HG03432 (cell line): ENCODE data around the gene ZNF366.

ENCODE experiments used
- ATAC-seq: cut with Tn5 transposase; IDR thresholded peaks from one replicate; pipeline ENCODE4 v1.9.1; 2021; ENCODE audit warnings: mild to moderate bottlenecking, moderate library complexity; ENCODE audit not compliant: unreplicated experiment

ZNF366 gene

GRCh38 chr5:72498284-72498683 lies 8.9 kb downstream of the ZNF366 start:
- no peak for ATAC-seq

DNA sequence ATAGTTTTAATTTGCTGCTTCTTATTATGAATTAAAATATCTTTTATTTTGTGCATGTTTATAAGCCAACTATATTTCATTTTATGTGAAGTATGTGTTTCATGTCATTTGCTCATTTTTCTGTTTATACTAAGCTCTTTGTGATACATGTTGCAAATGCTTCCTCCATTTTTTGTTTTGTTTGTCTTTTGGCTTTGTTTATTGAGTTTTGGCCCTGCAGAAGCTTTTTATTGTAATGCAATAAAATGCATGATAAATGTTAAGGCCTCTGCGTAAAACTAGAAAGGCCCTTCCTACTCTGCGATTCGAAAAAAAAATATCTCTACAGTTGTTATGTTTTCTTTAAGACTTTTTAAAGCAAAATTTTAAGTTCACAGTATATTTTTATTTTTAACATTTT lies 9.4 kb downstream of the ZNF366 start:
- ATAC-seq = no peak

DNA sequence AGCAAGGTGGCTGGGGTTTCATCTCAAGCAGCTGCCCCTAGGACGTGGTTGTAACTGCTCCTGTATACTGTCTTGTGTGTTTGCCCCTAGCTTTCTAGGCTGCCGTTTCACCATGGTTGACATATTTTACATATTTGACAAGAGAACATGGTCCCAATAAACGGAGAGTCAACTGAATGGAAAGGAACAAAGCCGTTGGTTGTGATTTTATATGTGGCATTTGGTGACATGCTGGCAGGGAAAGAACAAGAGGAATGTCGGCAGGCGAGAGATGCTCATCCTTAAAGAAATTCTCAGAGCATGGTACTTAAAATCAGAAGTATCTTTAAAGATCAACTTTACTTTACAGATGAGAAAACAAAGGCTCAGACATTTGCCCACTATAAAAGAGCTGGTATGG lies 11.8 kb downstream of the ZNF366 start:
- ATAC-seq = no peak

GRCh38 chr5:72494623-72495124 lies 12.5 kb downstream of the ZNF366 start:
- no peak for ATAC-seq

GRCh38 chr5:72489536-72489935 lies 17.7 kb downstream of the ZNF366 start:
- no peak for ATAC-seq

GRCh38 chr5:72488756-72489155 lies 18.5 kb downstream of the ZNF366 start:
- ATAC-seq = no peak

GRCh38 chr5:72487177-72487576 lies 20.0 kb downstream of the ZNF366 start:
- ATAC-seq = no peak

- ATAC-seq = no peak
Observed at GRCh38 chr5:72486371-72486770, 20.8 kb downstream of the ZNF366 start.

DNA sequence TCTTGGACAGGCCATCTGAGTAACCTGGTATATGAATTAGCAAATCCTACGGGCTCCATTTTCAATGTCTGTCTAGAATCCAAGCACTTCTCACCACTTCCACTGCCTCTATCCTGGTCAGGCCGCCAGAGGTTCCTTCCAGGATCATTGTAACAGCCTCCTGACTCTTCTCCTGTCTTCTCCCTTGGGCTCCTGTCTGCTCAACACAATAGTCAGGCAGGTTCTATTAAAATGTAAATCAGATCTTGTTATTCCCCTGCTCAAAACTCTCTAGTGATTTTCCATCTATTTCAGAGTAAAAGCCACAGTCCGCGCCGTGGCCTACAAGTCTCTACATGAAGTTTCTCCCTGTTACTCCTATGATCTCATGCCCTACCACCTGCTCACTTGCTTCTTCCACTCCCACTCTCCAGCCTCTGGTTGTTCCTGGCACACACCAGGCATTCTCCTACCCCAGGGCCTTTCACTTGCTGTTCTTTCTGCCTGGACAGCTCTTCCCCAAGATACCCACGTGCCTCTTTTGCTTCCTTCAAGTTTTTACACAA lies 21.7 kb downstream of the ZNF366 start:
- no peak for ATAC-seq

DNA sequence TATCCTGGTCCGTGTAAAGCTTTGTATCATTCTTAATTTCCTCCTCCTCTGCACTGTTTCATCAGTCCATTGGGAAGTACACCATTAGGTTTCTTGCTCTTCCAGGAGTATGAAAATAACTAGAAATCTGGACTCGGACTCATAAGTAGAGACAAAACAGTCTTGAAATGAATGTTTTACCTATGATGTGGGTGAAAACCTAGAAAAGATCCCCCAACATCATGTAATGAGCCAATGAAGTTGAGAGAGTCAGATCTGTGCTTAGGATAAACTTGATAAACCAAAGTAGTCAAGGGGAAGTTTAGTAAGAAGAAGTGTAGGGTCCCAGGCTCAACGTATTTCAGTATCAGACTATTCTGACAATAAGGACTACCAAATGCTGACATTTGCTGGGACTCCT lies 25.2 kb downstream of the ZNF366 start:
- no peak for ATAC-seq

- ATAC-seq = no peak
Observed at GRCh38 chr5:72480841-72481240, 26.4 kb downstream of the ZNF366 start.

DNA sequence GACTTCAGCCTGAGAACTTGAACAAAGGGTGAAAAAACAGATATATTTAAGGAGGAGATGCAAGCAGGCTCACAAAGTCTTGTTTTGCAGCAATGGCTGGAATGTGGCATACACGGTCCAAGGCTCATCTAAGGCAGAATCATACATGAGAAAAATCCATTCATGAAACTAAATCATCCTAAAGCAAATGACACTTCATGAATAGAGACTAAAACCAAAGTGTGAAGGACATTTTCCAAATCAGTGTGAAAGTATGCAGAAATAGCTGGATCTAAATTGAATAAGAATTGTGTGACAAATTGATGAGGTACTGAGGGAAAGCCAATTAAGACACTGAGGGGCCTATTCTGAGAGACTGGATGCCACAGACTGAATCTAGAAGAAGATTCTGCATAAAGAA lies 27.3 kb downstream of the ZNF366 start:
- ATAC-seq = no peak

DNA sequence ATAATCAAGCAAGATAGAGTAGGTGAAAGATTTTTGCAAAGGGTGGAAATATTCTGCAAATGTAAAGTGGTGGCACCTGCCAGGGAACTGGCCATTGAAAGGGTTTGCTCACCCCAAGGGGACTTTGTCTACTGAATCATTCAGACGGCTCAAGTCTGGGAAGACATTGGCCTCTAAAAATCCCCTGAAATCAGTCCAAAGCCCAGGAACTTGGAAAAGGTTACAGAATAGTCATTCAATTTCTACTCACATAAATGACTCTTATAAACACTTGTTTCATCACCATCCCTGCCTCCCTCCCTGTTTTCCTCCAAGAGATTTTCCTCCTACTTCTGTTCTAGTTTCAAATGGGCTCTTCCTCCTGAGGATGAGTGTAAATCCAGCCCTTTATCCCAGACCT lies 28.5 kb downstream of the ZNF366 start:
- ATAC-seq = no peak

DNA sequence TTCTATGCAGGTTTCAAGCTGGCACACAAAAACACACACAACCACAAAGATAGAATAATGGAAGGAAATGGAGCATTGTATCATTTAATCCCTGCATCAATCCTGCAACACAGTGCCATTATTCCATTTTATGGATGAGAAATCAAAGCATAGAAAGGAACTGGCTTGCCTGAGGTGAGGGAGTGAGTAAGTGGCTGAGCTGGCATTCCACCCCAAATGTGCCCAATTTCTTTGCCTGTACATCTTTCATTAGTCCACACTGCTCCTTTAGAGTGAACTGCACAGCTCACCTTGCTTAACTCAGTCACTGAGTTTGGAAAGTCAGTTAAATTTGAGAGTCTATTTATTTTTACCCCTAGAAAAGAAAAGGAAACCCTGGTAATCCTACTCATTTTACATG lies 28.9 kb downstream of the ZNF366 start:
- no peak for ATAC-seq

DNA sequence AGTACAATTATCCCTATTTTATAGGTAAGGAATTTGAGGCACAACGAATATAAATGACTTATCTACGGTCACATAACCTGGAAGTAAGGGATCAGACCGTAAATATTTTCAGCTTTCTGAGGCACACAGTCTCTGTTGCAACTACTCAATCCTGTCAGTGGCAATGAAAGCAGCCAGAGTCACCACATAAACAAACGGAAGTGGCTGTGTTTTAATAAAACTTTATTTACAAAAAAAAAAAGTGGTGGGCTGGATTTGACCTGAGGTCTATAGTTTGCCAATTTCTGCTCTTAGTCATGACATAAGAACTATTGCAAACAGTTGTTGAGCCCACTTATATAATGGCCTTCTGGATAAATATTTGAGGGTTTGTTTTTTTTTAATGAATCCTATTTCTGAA lies 29.6 kb downstream of the ZNF366 start:
- no peak for ATAC-seq

DNA sequence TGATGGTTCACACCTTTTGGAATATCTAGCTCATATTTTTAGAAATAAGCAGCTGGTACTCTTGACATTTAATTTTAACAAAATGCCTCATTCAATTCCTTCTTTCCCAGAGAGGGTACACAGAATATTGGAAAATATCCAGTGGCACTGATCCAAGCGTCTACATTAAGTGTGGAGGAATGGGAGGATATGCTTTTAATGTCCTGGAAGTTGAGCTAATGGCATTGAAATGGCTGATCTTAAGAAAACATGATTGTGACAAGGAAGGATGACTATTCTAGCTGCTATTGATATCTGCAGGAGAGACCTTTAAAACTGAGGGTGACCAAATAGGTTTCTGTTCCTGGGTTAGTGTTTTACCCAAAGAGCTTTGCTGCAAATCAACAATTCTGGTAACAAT lies 30.0 kb downstream of the ZNF366 start:
- ATAC-seq = no peak

- no peak for ATAC-seq
Observed at GRCh38 chr5:72476721-72477120, 30.5 kb downstream of the ZNF366 start.

DNA sequence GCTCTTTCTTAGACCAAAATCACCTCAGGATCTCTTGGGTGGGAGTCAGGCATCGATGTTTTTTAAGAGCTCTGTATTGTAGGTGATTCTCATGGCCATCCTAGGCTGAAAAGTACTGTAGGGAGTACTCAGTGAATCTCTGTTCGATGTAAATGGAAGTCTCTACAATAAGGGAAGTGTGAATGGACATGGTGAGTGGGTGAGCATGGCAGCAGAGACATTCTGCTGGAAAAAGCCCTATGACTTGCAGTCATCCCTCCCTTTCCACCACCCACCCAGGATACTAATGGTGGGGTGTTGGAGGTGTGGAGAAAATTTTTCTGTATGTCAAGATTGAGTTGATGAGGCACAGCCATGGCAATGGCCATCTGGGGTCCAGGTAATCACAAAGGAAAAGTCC lies 30.9 kb downstream of the ZNF366 start:
- no peak for ATAC-seq

DNA sequence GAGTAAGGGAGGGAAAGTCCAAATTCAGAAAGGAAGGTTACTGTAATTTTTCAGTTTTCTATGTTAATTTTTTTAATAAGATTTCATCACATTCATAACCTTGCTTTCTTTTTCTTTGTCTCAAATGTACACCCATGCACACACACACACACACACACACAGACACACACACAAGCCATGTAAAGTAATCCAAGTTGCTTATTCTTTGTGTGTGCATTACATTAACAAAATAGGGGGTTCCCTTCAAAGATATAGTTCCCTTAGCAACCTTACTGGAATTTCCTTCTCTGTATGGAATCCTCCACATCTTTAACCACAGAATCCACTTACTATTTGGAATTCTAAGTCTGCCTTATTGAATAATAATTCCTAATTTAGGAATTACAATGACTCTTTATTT lies 32.7 kb downstream of the ZNF366 start:
- no peak for ATAC-seq

DNA sequence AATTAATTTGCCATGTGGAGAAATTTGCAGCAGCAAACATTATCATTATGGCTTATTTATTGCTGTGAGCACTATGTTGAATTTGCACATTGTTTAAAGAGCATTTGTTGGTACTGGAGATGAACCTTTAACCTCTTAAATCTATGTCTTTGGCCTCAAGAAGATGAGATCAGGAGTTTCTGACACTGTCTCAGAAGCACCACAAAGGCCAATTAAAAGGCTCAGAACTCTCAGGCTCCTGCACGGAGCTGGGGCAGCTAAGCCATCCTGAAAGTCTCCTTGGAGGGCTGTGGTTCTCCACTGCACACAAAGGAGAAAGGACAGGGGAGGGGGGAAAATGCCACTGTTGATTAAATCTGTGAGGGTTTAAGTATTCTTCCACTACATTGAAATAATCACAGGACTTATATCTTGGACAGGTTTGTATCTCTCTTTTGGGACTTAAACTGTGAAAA lies 33.1 kb downstream of the ZNF366 start:
- ATAC-seq = no peak

DNA sequence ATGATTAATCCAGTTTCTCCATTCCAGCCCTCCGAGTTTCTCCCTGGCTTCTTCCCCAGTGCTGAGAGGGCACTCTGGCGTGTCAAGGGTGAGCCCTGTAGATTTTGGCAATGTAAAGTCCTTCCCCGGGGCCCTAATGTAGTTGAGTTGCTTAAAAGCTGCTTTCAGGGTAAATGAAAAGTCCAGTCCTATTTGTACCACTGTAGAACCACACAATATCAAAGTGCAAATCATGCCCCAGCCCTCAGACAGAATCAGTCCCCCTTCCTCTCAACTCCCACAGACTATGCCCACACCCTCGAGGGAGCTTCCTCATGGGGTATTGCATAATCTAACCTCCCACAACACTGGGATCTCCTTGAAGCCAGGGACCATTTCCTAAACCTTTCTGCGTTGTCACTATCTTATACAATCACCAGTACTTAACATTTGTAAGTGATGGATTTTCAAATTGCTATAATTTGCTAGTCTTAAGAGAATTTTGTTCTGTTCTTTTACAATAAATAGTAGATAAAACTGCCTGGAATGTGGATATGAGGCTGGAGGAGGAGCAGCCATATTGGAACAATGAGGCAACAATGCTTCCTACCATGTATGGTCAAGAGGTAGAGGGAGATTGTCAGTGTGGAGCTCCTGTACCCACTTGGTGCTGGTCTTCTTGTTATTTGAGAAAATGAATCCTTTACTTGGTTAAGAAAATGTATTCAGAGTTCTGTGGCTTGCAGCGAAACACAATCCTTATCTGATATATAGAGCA lies 34.4 kb downstream of the ZNF366 start:
- no peak for ATAC-seq

DNA sequence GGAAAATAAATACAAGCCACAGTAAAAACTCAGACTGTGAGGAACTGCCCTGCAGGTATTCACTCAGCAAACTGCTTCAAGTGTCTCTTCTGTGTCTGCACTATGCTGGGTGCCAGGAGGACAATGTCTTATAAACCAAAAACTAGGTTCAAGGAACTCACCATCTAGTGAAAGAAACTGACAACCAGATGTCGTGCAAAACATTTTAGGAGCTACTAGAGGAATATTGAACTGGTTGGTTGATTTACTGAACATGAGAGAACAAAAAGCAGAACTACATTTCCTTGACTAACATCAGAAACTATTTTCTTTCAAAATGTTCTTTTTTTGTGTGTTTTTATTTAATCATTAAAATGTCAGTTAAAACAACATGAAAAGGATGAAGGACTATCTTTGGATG lies 35.2 kb downstream of the ZNF366 start:
- no peak for ATAC-seq

- no peak for ATAC-seq
Observed at GRCh38 chr5:72470826-72471225, 36.4 kb downstream of the ZNF366 start.
